ENCODE measurements around the gene ANAPC2. TPM values are rescaled to one million over a fixed set of nuclear protein-coding genes. Genes with fewer than 3 reads are reported as not detected.

ANAPC2 gene
- total RNA-seq, 1 donor from 2014 or later, result 65.0 TPM

- no peak for DNase-seq (ENCODE audit: extremely low spot score, unreplicated experiment)
- Mint-ChIP-seq H3K36me3 (no peaks in the 10 kb centered on the region), H3K27me3 (peaks cover 3% of the 10 kb centered on the region), H3K27ac (peak overlapping the region; percentile 91), H3K4me1 (ENCODE audit: unreplicated experiment) (peaks cover 5% of the 10 kb centered on the region), H3K9me3 (no peaks in the 10 kb centered on the region), H3K4me3 (peak overlapping the region; percentile 75)
- TF ChIP-seq CTCF (conservative IDR thresholded peaks at IDR 0.05), result no peak
These were observed 39.6 kb upstream of the ANAPC2 start for GRCh38 chr9:137227853-137228505.

DNA sequence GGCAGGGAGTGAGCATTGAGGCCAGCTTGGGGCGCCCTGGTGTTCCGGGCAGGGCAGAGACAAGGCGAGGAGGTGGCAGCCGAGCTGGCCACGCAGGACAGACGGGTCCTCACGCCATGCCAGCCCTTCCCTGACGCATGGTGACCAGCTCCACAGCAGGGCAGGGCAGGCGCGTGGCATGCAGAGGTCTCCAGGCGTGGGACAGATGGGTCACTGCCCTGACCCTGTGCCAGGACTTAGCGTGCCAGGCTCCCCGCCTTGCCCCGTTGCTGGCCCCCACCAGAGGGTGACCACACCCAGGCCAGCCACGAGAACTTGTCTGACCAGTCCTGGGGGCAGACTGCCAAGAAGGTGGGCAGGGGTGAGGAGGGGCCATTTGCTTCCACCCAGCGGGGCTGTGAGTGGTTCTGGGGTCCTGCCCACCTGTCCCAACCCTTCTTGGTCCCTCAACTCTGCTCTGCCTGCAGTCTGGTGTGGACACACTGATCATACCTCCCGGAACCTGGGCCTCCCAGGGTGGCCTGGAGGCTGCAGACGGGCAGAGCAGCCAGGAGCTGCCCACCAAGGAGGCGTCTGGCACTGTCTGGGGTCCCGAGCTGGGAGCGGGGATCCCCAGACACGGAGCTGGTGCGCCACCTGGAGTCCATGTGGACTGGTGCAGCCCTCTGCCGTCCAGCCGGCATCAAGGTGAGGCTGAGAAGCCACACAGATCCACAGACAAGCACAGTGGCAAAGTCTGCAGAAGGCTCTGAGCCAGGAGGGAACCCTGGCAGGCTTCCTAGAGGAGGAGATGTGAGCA, 38.9 kb upstream of the ANAPC2 start, which contains the start of gene RNF224:
Gene RNF224 (plus strand): TSS at position 449 of the 799 bp plus-strand sequence. CDS start 834 bp downstream, outside the sequence.
- Mint-ChIP-seq H3K27me3 (peaks cover 3% of the 10 kb centered on the region), H3K4me1 (ENCODE audit: unreplicated experiment) (peaks cover 5% of the 10 kb centered on the region), H3K4me3 (peak within 1 kb of the TSS; percentile 75), H3K27ac (peak within 1 kb of the TSS; percentile 91), H3K36me3 (no peaks in the 10 kb centered on the region), H3K9me3 (no peaks in the 10 kb centered on the region)
- TF ChIP-seq CTCF (conservative IDR thresholded peaks at IDR 0.05), result peak; percentile 92
- peak; percentile 87 for DNase-seq (ENCODE audit: extremely low spot score, unreplicated experiment)

DNA sequence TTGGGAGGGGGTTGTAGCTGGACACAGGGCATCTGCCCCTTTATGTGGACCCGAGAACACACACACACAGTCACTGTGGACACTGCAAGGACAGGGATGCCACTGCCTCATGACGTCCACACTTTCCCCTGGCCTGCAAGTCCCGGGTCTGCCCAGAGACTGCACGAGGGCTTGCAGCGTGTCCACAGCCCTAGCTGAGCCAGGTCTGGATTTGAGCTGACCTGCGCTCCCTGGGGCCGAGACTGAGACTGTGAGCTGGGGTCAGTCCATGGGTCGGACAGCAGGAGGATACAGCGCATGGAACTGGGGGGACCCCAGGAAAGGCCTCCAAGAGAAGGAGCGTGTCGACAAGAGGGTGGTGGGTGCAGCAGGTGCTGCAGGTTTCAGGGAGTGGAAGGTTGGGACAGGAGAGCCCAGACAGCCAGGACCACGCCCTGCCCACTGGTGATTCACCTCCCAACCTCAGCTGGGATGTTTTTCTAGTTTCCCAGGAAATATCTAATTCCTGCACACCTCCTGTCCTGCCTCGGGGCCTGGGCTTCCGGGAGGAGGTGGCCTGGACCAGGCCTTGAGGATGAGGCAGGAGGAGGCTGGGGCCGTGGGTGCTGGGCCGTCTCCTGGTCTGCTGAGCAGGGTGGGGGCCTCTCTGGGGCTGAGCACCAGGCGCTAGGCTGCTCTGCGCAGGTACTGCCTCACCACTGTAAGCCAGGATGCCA, 38.1 kb upstream of the ANAPC2 start:
- peak overlapping the region; percentile 41 for H3K4me3 Mint-ChIP-seq

GRCh38 chr9:137225699-137226331, 37.5 kb upstream of the ANAPC2 start:
- Mint-ChIP-seq H3K9me3 (no peaks in the 10 kb centered on the region), H3K27ac (peak overlapping the region; percentile 34), H3K4me3 (peak overlapping the region; percentile 55), H3K27me3 (peaks cover 3% of the 10 kb centered on the region), H3K36me3 (no peaks in the 10 kb centered on the region), H3K4me1 (ENCODE audit: unreplicated experiment) (peaks cover 5% of the 10 kb centered on the region)
- DNase-seq (ENCODE audit: extremely low spot score, unreplicated experiment), result no peak
- no peak for TF ChIP-seq CTCF (conservative IDR thresholded peaks at IDR 0.05)

More for the DNA sequence above, 38.1 kb upstream of the ANAPC2 start:
- Mint-ChIP-seq H3K4me1 (ENCODE audit: unreplicated experiment) (peaks cover 5% of the 10 kb centered on the region), H3K36me3 (no peaks in the 10 kb centered on the region), H3K27ac (no peak overlapping the region), H3K9me3 (no peaks in the 10 kb centered on the region), H3K27me3 (peaks cover 3% of the 10 kb centered on the region)
- DNase-seq (ENCODE audit: extremely low spot score, unreplicated experiment), result no peak
- TF ChIP-seq CTCF (conservative IDR thresholded peaks at IDR 0.05), result no peak

Data from type B pancreatic cell (in vitro differentiated cells).